GM10248 (cell line): ENCODE data around the gene IL20.

ENCODE experiments used
- CTCF ChIA-PET: fragments of 300-600 bp; sonication (Branson Sonifier 250); formaldehyde crosslinking; extraction: SDS; loops from one replicate; lab custom pipeline; 2021; ENCODE audit warnings: antibody characterized with exemption; lab: Yijun Ruan, JAX
- POLR2A ChIA-PET: fragments of 350-650 bp; sonication (Branson Sonifier 250); formaldehyde crosslinking; extraction: SDS; loops from one replicate; lab custom pipeline; 2020; ENCODE audit warnings: antibody characterized with exemption; lab: Yijun Ruan, JAX
- DNase-seq: peaks from one replicate; pipeline ENCODE4 v3.0.0; 2012; ENCODE audit errors: extremely low spot score
- TF ChIP-seq, protein P1 (sequence below): IDR thresholded peaks from 2 replicates; pipeline ENCODE4 v1.5.1; 2012; ENCODE audit warnings: mild to moderate bottlenecking, low read depth; ENCODE audit errors: extremely low read depth, missing control alignments, control extremely low read depth

The IL20 gene

DNA sequence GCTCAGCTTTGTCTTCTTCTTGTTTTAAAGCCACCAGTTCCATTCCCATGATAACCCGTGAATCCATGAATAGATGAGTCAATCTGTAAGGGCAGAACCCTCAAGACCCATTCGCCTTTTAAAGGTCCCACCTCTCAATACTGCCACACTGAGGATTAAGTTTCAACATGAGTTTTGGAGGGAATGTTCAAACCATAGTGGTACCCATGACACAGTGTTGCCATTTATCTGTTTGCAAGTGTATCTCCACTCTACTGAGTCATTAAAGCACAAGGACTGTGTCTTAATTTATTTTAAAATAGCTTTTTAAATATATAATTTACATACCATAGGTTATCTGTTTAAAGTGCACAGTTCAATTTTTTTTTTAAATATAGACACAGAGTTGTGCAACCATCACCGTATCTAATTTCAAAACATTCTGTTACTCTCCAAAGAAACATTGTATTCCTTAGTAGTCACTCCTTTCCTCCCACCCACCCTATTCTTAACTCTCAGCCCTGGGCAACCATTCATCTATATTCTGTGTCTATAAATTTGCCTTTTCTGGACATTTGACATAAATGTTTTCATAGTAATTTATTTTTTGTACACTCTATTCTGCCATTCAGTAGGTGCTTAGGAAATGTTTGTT lies 27.0 kb downstream of the IL20 start:
- CTCF ChIA-PET, result interaction anchor here (0.9 to 13.1 kb wide), 6 partner anchors 8 to 61 kb away, joined by 3 to 94 read pairs (median 5); partner anchors contain the start of gene IL20
- no peak for DNase-seq
- TF ChIP-seq, protein P1, sequence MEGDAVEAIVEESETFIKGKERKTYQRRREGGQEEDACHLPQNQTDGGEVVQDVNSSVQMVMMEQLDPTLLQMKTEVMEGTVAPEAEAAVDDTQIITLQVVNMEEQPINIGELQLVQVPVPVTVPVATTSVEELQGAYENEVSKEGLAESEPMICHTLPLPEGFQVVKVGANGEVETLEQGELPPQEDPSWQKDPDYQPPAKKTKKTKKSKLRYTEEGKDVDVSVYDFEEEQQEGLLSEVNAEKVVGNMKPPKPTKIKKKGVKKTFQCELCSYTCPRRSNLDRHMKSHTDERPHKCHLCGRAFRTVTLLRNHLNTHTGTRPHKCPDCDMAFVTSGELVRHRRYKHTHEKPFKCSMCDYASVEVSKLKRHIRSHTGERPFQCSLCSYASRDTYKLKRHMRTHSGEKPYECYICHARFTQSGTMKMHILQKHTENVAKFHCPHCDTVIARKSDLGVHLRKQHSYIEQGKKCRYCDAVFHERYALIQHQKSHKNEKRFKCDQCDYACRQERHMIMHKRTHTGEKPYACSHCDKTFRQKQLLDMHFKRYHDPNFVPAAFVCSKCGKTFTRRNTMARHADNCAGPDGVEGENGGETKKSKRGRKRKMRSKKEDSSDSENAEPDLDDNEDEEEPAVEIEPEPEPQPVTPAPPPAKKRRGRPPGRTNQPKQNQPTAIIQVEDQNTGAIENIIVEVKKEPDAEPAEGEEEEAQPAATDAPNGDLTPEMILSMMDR, result no peak
- POLR2A ChIA-PET, result no interaction called here

DNA sequence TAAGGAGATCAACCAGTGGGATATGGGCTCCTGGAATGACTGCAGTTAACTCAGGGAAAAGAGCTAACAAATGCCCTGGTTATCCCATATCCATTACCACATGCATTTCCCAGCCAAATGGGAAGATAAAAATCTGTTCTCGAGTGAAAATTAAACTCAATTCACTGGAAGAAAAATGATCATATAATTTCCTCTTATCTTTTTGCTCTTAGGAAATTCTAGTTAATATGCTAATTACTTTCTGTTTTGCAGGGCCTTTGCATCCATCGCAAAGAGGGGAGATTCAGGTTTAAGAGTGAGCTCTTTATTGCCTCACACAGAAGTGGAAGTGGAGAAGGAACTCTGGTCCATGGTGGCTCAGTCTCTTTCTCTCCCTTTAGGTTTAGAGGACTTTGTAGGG lies 28.0 kb downstream of the IL20 start:
- POLR2A ChIA-PET, result no interaction called here
- DNase-seq, result no peak
- TF ChIP-seq, protein P1, result no peak
- CTCF ChIA-PET, result interaction anchor here (0.9 to 13.1 kb wide), 7 partner anchors 9 to 89 kb away, joined by 3 to 94 read pairs (median 5); partner anchors contain the start of gene IL20

DNA sequence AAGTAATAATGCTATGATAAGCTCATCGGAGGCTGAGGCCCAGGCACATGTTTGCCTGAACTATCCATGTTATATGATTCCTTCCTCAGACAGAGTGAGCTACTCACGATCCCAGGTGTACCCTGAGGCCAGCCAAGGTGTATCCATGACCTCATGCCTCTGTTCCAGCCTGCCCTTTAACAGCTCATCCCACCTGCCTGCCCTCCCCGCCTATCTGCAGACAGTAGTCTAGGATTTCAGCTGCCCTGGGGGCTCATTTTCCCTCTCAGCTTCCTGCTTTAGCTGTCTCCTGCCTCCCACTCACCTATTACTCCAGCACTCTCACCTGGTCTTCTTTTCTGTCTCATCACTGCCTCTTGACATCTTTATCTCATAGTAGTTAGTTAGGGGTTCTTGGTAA lies 29.9 kb downstream of the IL20 start:
- ChIA-PET CTCF (interaction anchor here (1.0 to 13.1 kb wide), 7 partner anchors 11 to 174 kb away, joined by 3 to 94 read pairs (median 4); partner anchors contain the start of genes FCAMR and IL20), POLR2A (interaction anchor here (0.7 kb wide), 1 partner anchor 312 kb away, joined by 3 read pairs; no protein-coding TSS in a partner anchor)
- TF ChIP-seq, protein P1, result no peak
- DNase-seq, result no peak

DNA sequence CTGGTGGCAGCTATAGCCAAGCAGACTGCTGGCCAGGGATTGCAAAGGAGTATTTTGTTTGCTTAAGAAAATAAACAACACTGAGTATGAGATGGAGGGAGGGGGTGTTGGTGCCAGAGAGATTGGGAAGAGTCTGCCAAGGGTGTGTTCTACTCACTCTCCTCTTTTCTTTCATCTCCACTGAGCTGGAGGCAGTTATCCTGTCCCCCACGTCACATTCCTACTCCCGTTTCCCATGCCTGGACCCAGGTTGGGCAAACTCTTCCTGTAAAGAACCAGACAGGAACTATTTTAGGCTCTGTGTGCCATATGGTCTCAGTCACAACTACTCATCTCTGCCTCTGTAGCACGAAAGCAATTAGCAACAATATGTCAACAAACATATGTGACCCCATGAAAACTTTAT lies 30.4 kb downstream of the IL20 start:
- no peak for DNase-seq
- POLR2A ChIA-PET, result no interaction called here
- TF ChIP-seq, protein P1, result no peak
- CTCF ChIA-PET, result interaction anchor here (1.0 to 13.1 kb wide), 5 partner anchors 11 to 87 kb away, joined by 3 to 94 read pairs (median 8); partner anchors contain the start of gene IL20

DNA sequence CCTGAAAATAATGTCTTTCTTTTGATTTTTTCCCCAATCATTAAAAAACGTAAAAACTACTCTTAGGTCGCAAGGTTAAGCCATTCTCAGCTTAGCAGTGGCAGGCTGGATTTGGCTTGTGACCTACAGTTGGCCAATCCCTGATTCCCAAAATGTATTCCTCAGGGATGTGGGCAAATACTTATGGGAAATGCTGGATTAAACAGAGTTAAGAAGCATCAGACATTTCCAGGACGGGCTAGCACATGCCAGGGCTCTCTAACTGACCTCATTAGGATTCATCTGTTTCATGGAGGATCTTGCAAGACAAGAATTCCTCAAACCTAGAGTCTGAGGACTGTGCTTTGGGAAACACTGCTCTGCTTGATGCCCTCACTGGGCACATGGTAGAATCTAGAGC lies 30.8 kb downstream of the IL20 start:
- CTCF ChIA-PET, result interaction anchor here (0.9 to 13.1 kb wide), 5 partner anchors 12 to 86 kb away, joined by 3 to 94 read pairs (median 8); partner anchors contain the start of gene IL20
- DNase-seq, result no peak
- POLR2A ChIA-PET, result no interaction called here
- TF ChIP-seq, protein P1, result no peak

DNA sequence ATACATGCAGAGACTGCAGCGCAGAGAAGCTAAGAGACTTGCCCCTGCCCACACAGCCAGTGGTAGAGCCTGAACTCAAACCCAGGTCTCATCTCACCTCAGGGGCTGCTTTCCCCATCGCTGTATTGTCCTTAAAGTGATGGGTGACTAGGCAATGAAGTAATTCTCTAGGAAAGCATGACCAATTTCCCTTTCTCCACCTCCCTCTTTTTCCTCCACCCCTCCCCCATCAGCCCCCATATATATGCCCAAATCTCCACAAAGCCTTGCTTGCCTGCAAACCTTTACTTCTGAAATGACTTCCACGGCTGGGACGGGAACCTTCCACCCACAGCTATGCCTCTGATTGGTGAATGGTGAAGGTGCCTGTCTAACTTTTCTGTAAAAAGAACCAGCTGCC lies 31.8 kb downstream of the IL20 start, which contains the start of gene IL24:
IL24 (plus strand) TSS at position 269 of the 400 bp plus-strand sequence. CDS start 390 bp downstream, outside the sequence.
- TF ChIP-seq, protein P1, result no peak
- POLR2A ChIA-PET, result no interaction called here
- DNase-seq, result no peak
- CTCF ChIA-PET, result interaction anchor here (0.9 to 13.1 kb wide), 6 partner anchors 12 to 162 kb away, joined by 3 to 94 read pairs (median 6); partner anchors contain the start of gene IL20
